Glutamatergic neuron (in vitro differentiated cells): ENCODE measurements around the gene MMAB. TPM values are rescaled to one million over a fixed set of nuclear protein-coding genes. Genes with fewer than 3 reads are reported as not detected.

Source experiments
- DNase-seq: peaks from one replicate; pipeline ENCODE4 v3.0.0; 2022
- H3K27ac Mint-ChIP-seq: one replicate; pipeline ENCODE4 v1.8.0; 2020; ENCODE audit warnings: mild to moderate bottlenecking, mixed read lengths, inconsistent platforms; ENCODE audit not compliant: unreplicated experiment
- H3K27me3 Mint-ChIP-seq: one replicate; pipeline ENCODE4 v1.8.0; 2020; ENCODE audit warnings: mild to moderate bottlenecking, moderate library complexity, mixed read lengths, inconsistent platforms; ENCODE audit not compliant: unreplicated experiment
- H3K36me3 Mint-ChIP-seq: one replicate; pipeline ENCODE4 v1.8.0; 2020; ENCODE audit warnings: mild to moderate bottlenecking, mixed read lengths, inconsistent platforms; ENCODE audit not compliant: unreplicated experiment
- H3K4me1 Mint-ChIP-seq: one replicate; pipeline ENCODE4 v1.8.0; 2020; ENCODE audit warnings: mild to moderate bottlenecking, low read depth, mixed read lengths, inconsistent platforms; ENCODE audit not compliant: unreplicated experiment
- H3K4me3 Mint-ChIP-seq: one replicate; pipeline ENCODE4 v1.8.0; 2020; ENCODE audit warnings: mild to moderate bottlenecking, mixed read lengths, inconsistent platforms; ENCODE audit not compliant: unreplicated experiment
- H3K9me3 Mint-ChIP-seq: one replicate; pipeline ENCODE4 v1.8.0; 2020; ENCODE audit warnings: mild to moderate bottlenecking, moderate library complexity, mixed read lengths, inconsistent platforms; ENCODE audit not compliant: unreplicated experiment
- total RNA-seq: library from RNA; stranded (reverse); fragmentation: NEBNext Ultra II Directional; extraction: Animal tissue kit (Norgen Biotek cat#: 25700); gene quantifications from one replicate; pipeline ENCODE4 v1.2.1, GENCODE V29; 2021; ENCODE audit not compliant: unreplicated experiment
- TF ChIP-seq, protein P1 (sequence below): fragments of 200-600 bp; sonication (generic); IDR thresholded peaks from one replicate; pipeline ENCODE4 v1.5.0; 2021; ENCODE audit not compliant: partially characterized antibody, unreplicated experiment

Gene MMAB
- total RNA-seq, 1 donor from 2014 or later: 28.7 TPM

DNA sequence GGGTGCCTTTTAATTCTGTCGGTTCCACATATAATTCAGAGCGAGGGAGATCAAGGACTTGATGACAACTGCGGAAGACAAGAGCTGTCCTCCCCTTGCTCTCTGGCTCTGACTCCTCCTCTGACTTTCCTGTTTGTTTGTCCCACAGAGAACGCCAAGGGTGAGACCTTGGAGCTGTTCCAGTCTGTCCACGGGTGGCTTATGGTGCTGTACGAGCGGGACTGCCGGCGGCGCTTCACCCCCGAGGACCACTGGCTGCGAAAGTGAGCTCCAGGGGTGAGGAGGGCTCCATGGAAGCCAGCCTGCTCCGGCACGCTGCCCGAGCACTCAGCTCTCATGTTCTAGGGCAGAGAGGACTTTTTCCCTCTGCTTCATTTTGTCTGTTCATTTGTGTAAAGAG, 63.1 kb downstream of the MMAB start:
- Mint-ChIP-seq H3K4me3 (no peak overlapping the region), H3K27me3 (peaks cover 4% of the 10 kb centered on the region), H3K9me3 (peaks cover 1% of the 10 kb centered on the region), H3K36me3 (no peaks in the 10 kb centered on the region), H3K4me1 (peaks cover 23% of the 10 kb centered on the region), H3K27ac (no peak overlapping the region)
- DNase-seq: no peak
- TF ChIP-seq, protein P1, sequence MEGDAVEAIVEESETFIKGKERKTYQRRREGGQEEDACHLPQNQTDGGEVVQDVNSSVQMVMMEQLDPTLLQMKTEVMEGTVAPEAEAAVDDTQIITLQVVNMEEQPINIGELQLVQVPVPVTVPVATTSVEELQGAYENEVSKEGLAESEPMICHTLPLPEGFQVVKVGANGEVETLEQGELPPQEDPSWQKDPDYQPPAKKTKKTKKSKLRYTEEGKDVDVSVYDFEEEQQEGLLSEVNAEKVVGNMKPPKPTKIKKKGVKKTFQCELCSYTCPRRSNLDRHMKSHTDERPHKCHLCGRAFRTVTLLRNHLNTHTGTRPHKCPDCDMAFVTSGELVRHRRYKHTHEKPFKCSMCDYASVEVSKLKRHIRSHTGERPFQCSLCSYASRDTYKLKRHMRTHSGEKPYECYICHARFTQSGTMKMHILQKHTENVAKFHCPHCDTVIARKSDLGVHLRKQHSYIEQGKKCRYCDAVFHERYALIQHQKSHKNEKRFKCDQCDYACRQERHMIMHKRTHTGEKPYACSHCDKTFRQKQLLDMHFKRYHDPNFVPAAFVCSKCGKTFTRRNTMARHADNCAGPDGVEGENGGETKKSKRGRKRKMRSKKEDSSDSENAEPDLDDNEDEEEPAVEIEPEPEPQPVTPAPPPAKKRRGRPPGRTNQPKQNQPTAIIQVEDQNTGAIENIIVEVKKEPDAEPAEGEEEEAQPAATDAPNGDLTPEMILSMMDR: no peak

DNA sequence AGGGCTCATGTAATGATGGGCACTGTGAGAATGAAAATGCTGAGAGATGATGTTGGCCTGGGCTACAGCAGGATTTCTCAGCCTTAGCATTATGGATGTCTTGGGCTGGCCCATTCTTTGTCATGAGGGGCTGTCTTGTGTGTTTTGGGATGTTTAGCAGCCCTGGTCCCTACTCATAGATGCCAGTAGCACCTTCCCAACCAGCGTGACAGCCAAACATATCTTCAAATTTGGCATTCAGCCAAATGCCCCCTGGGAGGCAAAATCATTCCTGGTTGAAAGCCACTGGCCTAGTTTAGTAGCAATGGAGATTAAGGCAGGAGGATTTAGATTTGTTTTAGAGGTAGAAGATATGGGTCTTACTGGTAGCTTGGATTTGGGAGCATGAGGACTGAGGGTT, 69.2 kb downstream of the MMAB start:
- TF ChIP-seq, protein P1: no peak

More for the DNA sequence above, 69.2 kb downstream of the MMAB start:
- no peak overlapping the region for H3K4me3 Mint-ChIP-seq
- DNase-seq: no peak
- H3K4me1 Mint-ChIP-seq: peaks cover 16% of the 10 kb centered on the region
- peaks cover 4% of the 10 kb centered on the region for H3K27me3 Mint-ChIP-seq
- H3K36me3 Mint-ChIP-seq: no peaks in the 10 kb centered on the region
- H3K27ac Mint-ChIP-seq: no peak overlapping the region
- H3K9me3 Mint-ChIP-seq: no peaks in the 10 kb centered on the region

Other genes starting within 250 kb of the MMAB start
- gene MYO1H, start 225.6 kb downstream of the MMAB start, total RNA-seq: 0.27 TPM
- 95.2 TPM for gene KCTD10, start 96.2 kb downstream of the MMAB start, total RNA-seq
- 44.2 TPM for gene UBE3B, start 95.9 kb downstream of the MMAB start, total RNA-seq
- gene MVK, start 290 bp upstream of the MMAB start, total RNA-seq: 53.6 TPM
- gene FAM222A, start 140.3 kb upstream of the MMAB start, total RNA-seq: 18.1 TPM